ENCODE data around the gene MICU1. TPM values are rescaled to one million over a fixed set of nuclear protein-coding genes. Genes with fewer than 3 reads are reported as not detected.

The MICU1 gene
- total RNA-seq, 1 donor from 2014 or later: 28.7 TPM

DNA sequence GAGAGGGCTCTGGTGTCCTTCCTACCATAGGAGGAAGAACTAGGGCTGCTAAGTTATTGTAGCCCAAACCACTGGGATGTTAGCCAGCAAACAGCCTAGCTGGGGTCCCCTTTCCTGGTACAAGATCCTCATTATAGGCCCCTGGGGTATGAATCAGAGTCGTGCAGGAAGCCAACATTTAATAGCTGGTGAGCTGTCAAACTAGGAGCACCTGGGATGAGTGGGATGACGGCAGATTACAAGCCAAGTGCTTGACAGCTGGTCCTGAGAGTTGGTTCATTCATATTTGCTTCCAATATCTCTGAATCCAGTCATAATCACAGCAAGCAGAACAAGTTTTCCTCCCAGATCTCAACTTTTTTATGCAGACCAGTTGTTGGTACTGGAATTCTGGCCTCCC lies 246.1 kb downstream of the MICU1 start:
- no peak overlapping the region for H3K27ac ChIP-seq (ENCODE audit: low read depth, low read length)
- Mint-ChIP-seq H3K9me3 (ENCODE audit: unreplicated experiment) (no peaks in the 10 kb centered on the region), H3K4me1 (ENCODE audit: low read depth, unreplicated experiment) (peaks cover 4% of the 10 kb centered on the region), H3K27me3 (ENCODE audit: low read depth, unreplicated experiment) (no peaks in the 10 kb centered on the region), H3K36me3 (ENCODE audit: low read depth, unreplicated experiment) (peaks cover 2% of the 10 kb centered on the region), H3K27ac (ENCODE audit: unreplicated experiment) (no peak overlapping the region), H3K4me3 (ENCODE audit: unreplicated experiment) (no peak overlapping the region)
- DNase-seq (ENCODE audit: low read depth) (peak; percentile 14), FAIRE-seq (no peak)
- no peak overlapping the region for H2AFZ ChIP-seq (ENCODE audit: low read depth, low read length)
- peaks cover 4% of the 10 kb centered on the region for H3K4me1 ChIP-seq (ENCODE audit: insufficient read depth, low read length)
- H3K36me3 ChIP-seq (ENCODE audit: insufficient read depth, low read length): no peaks in the 10 kb centered on the region
- H4K20me1 ChIP-seq (ENCODE audit: insufficient read depth, low read length): no peaks in the 10 kb centered on the region
- no peaks in the 10 kb centered on the region for H3K27me3 ChIP-seq (ENCODE audit: insufficient read depth, low read length)
- no peak overlapping the region for H3K4me2 ChIP-seq (ENCODE audit: low read length)
- no peaks in the 10 kb centered on the region for H3K9me3 ChIP-seq (ENCODE audit: insufficient read depth, low read depth, low read length)
- no peak overlapping the region for H3K9ac ChIP-seq (ENCODE audit: low read length)
- no peaks in the 10 kb centered on the region for H3K79me2 ChIP-seq (ENCODE audit: insufficient read depth, low read length)
- no peak for TF ChIP-seq EZH2 (IDR thresholded peaks at IDR 0.05; ENCODE audit: insufficient read depth, low read length)
- TF ChIP-seq, protein P1, sequence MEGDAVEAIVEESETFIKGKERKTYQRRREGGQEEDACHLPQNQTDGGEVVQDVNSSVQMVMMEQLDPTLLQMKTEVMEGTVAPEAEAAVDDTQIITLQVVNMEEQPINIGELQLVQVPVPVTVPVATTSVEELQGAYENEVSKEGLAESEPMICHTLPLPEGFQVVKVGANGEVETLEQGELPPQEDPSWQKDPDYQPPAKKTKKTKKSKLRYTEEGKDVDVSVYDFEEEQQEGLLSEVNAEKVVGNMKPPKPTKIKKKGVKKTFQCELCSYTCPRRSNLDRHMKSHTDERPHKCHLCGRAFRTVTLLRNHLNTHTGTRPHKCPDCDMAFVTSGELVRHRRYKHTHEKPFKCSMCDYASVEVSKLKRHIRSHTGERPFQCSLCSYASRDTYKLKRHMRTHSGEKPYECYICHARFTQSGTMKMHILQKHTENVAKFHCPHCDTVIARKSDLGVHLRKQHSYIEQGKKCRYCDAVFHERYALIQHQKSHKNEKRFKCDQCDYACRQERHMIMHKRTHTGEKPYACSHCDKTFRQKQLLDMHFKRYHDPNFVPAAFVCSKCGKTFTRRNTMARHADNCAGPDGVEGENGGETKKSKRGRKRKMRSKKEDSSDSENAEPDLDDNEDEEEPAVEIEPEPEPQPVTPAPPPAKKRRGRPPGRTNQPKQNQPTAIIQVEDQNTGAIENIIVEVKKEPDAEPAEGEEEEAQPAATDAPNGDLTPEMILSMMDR (IDR thresholded peaks at IDR 0.05; ENCODE audit: insufficient read depth, low read depth, low read length): no peak
- no peak overlapping the region for H3K4me3 ChIP-seq (ENCODE audit: insufficient read depth, low read depth, low read length)

DNA sequence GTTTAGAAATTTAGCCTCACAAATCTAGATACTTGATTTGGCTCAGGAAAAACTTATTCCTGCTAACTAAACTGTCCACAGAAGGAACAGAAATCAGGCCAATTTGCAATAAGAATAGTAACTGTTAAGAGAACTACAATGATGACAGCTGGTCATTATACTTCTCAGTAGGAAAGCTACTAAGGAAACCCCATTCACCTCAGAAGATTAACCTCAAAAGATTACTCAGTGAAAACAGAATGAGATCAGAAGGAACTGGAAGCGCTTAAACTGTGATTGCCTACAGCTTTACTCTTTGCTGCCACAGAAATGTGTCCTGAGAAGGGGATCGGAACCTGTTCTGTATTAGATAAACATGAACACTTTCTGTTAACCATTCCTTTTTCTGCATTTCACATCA lies 246.8 kb downstream of the MICU1 start:
- Mint-ChIP-seq H3K4me3 (ENCODE audit: unreplicated experiment) (no peak overlapping the region), H3K9me3 (ENCODE audit: unreplicated experiment) (no peaks in the 10 kb centered on the region), H3K27ac (ENCODE audit: unreplicated experiment) (no peak overlapping the region), H3K36me3 (ENCODE audit: low read depth, unreplicated experiment) (peaks cover 2% of the 10 kb centered on the region), H3K27me3 (ENCODE audit: low read depth, unreplicated experiment) (no peaks in the 10 kb centered on the region), H3K4me1 (ENCODE audit: low read depth, unreplicated experiment) (peaks cover 4% of the 10 kb centered on the region)
- H2AFZ ChIP-seq (ENCODE audit: low read depth, low read length): no peak overlapping the region
- no peaks in the 10 kb centered on the region for H4K20me1 ChIP-seq (ENCODE audit: insufficient read depth, low read length)
- H3K4me2 ChIP-seq (ENCODE audit: low read length): no peak overlapping the region
- TF ChIP-seq EZH2 (IDR thresholded peaks at IDR 0.05; ENCODE audit: insufficient read depth, low read length): no peak
- TF ChIP-seq, protein P1 (IDR thresholded peaks at IDR 0.05; ENCODE audit: insufficient read depth, low read depth, low read length): no peak
- no peaks in the 10 kb centered on the region for H3K79me2 ChIP-seq (ENCODE audit: insufficient read depth, low read length)
- H3K9ac ChIP-seq (ENCODE audit: low read length): no peak overlapping the region
- H3K4me1 ChIP-seq (ENCODE audit: insufficient read depth, low read length): peaks cover 4% of the 10 kb centered on the region
- H3K4me3 ChIP-seq (ENCODE audit: insufficient read depth, low read depth, low read length): no peak overlapping the region
- peaks cover 3% of the 10 kb centered on the region for H3K36me3 ChIP-seq (ENCODE audit: insufficient read depth, low read length)
- H3K27me3 ChIP-seq (ENCODE audit: insufficient read depth, low read length): no peaks in the 10 kb centered on the region
- no peak overlapping the region for H3K27ac ChIP-seq (ENCODE audit: low read depth, low read length)
- FAIRE-seq: no peak
- H3K9me3 ChIP-seq (ENCODE audit: insufficient read depth, low read depth, low read length): no peaks in the 10 kb centered on the region
- DNase-seq (ENCODE audit: low read depth): no peak

DNA sequence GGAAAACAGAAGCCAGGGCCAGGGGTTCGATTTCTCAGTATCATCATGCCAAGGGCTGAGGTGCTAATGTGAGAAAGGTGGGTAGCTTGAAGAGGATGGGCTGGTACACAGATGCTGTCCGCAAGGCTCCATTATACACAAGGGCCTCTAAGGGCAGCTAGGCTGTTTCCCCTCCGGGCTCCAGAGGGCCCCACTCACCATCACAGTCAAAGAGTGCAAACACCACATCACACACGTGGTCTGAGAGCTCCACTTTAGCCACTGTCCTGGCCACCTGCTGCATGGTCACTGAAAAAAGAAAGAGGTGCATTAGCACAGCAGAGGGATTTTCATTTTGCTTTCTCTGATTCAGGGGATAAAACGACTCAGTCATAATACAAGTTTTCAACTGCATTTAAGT lies 250.3 kb downstream of the MICU1 start:
- Histone ChIP-seq H3K79me2 (ENCODE audit: insufficient read depth, low read length) (no peaks in the 10 kb centered on the region), H2AFZ (ENCODE audit: low read depth, low read length) (no peak overlapping the region), H3K4me3 (ENCODE audit: insufficient read depth, low read depth, low read length) (no peak overlapping the region), H3K27ac (ENCODE audit: low read depth, low read length) (no peak overlapping the region), H3K27me3 (ENCODE audit: insufficient read depth, low read length) (no peaks in the 10 kb centered on the region), H3K4me1 (ENCODE audit: insufficient read depth, low read length) (peaks cover 4% of the 10 kb centered on the region), H3K9ac (ENCODE audit: low read length) (no peak overlapping the region), H4K20me1 (ENCODE audit: insufficient read depth, low read length) (no peaks in the 10 kb centered on the region), H3K36me3 (ENCODE audit: insufficient read depth, low read length) (peaks cover 3% of the 10 kb centered on the region), H3K9me3 (ENCODE audit: insufficient read depth, low read depth, low read length) (no peaks in the 10 kb centered on the region), H3K4me2 (ENCODE audit: low read length) (no peak overlapping the region)
- no peak for TF ChIP-seq EZH2 (IDR thresholded peaks at IDR 0.05; ENCODE audit: insufficient read depth, low read length)
- TF ChIP-seq, protein P1 (IDR thresholded peaks at IDR 0.05; ENCODE audit: insufficient read depth, low read depth, low read length): no peak
- peaks cover 4% of the 10 kb centered on the region for H3K4me1 Mint-ChIP-seq (ENCODE audit: low read depth, unreplicated experiment)
- FAIRE-seq (no peak), DNase-seq (ENCODE audit: low read depth) (no peak)
- peak overlapping the region; percentile 44 for H3K27ac Mint-ChIP-seq (ENCODE audit: unreplicated experiment)
- peaks cover 2% of the 10 kb centered on the region for H3K36me3 Mint-ChIP-seq (ENCODE audit: low read depth, unreplicated experiment)
- no peaks in the 10 kb centered on the region for H3K27me3 Mint-ChIP-seq (ENCODE audit: low read depth, unreplicated experiment)
- H3K9me3 Mint-ChIP-seq (ENCODE audit: unreplicated experiment): no peaks in the 10 kb centered on the region
- no peak overlapping the region for H3K4me3 Mint-ChIP-seq (ENCODE audit: unreplicated experiment)

Measured in astrocyte (in vitro differentiated cells and primary cell).